ENCODE data around the gene HDHD3.

The HDHD3 gene

GRCh38 chr9:113361304-113362018 is 15.3 kb downstream of the HDHD3 start:
- no peak for DNase-seq

DNA sequence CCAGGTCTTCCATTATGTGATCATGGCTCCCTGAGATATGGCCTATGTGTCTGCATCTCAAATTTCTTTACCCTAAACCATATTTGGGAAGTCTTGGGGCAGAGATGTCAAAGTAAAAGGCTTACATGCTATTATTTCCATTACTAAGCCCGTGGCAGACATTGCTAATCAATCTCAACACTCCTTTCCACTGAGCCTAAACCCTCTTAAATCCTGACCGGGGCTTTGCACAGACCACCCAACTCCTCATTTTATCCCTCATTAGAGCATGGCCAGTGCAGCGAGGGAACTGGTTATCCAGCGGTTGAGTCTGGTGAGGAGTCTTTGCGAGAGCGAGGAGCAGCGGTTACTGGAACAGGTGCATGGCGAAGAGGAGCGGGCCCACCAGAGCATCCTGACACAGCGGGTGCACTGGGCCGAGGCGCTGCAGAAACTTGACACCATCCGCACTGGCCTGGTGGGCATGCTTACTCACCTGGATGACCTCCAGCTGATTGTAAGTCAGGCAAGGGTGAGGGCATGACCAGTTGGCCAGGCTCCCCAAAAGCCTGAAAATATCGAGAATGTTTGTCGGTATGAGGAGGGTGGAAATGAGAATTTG is 16.4 kb downstream of the HDHD3 start:
- DNase-seq, result no peak

GRCh38 chr9:113359385-113359784 is 17.4 kb downstream of the HDHD3 start:
- DNase-seq, result no peak

- no peak for DNase-seq
Measured at GRCh38 chr9:113356686-113357292, 20.0 kb downstream of the HDHD3 start.

DNA sequence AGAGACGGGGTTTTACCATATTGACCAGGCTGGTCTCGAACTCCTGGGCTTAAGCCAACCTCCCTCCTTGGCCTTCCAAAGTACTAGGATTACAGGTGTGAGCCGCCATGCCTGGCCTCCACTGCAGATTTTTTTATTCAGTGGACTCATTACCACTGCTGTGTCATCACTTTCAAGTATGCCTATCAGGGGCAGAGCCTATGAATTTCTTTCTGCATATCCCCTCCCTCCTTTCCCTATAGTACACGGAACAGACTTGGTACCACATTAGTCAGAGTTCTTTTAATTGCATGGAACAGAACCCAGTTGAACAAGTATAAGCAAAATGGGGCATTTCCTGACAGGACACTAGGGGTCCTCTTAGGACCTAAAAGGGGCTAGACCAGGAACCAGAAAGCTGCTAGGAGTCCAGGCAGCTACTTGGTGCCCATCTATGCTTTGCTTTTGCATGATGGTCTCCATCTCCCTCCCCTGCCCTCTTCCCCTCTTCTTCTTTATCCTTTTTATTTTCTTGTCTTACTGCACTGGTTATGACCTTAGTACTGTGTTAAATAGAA is 21.7 kb downstream of the HDHD3 start:
- DNase-seq, result no peak

GRCh38 chr9:113352411-113352810 is 24.4 kb downstream of the HDHD3 start:
- no peak for DNase-seq

DNA sequence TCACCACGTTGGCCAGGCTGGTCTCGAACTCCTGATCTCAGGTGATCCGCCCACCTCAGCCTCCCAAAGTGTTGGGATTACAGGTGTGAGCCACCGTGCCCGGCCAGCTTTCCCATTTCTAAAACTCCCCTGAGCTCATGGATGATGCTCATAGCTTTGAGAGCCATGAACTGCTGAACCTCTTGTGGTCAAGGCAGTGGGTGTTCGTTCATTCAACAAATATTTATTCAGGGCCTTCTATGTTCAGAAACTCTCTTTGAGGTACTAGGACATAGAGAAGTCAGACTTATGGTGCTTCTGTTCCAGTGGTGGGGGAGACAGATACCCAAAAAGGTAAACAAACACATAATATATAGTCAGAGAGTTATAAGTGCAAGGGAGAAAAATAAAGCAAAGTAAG is 24.8 kb downstream of the HDHD3 start:
- DNase-seq, result no peak

- peak; percentile 36 for DNase-seq
Measured at GRCh38 chr9:113350937-113351336, 25.8 kb downstream of the HDHD3 start.

- DNase-seq, result peak; percentile 9
Measured at GRCh38 chr9:113350107-113350661, 26.6 kb downstream of the HDHD3 start.

- DNase-seq, result peak; percentile 31
Measured at GRCh38 chr9:113349445-113350094, 27.2 kb downstream of the HDHD3 start, which contains the start of gene BSPRY. Gene BSPRY (plus strand): TSS chr9:113349541. CDS start chr9:113349580, 39 bp downstream.

- no peak for DNase-seq
Measured at GRCh38 chr9:113349066-113349444, 27.7 kb downstream of the HDHD3 start.

DNA sequence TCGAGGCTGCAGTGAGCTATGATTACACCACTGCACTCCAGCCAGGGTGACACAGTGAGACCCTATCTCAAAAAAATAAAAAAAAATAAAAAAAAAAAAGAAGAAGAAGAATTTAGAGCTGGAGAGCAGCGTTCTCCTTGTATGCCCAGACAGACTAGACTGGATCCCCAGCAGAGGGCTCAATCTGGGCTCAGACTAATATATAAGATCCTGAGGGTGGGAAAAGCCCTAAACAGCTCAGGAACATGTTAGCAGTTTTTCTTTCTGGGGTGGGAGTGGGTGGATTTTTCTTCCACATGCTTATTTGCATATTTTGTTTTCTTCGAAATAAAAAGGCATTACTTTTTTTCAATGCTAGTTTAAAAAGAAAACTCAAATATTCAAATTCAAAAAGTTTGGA is 28.3 kb downstream of the HDHD3 start:
- no peak for DNase-seq

- DNase-seq, result no peak
Measured at GRCh38 chr9:113345671-113346070, 31.1 kb downstream of the HDHD3 start.

DNA sequence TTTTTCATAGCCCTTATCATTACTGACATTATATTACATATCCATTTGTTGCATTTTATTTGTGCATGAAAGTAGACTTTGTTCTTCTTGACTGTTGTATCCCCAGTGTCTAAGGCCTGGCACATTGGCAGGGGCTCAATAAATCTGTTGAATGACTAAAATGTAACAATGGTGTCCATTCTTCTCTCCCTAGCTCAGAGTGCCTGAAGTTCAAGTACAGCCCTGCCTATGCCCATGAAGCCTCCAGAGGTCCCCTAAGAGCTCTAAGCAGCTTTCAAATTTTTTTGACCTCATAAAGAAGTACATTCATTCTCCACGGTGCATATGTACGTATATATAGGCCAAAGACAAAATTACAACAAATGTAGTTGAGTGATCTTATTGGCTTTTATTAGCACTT is 31.6 kb downstream of the HDHD3 start:
- DNase-seq, result no peak

DNA sequence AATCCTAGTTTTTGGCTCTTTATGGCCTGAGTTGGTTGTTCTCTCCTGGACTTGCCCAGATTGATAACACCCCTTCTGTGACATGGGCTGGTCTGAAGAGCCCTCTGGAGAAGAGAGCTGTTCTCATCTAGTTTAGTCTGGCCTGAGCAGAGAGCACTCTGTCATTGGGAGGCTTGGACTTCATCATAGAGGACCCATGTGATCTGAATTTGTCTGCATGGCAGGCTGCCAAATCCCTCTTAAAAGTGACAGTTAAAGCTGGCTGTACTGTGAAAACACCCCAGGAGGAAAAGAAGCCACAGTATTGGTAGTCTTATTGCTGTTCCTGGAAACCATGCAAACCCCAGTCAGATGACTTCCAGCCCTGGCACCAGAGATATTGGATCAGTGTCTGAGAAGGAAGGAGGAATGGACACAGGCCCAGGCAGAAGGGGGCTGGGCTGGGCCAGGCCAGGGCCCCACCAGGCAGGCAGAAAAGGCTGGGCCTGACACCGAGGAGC is 33.0 kb downstream of the HDHD3 start:
- no peak for DNase-seq

DNA sequence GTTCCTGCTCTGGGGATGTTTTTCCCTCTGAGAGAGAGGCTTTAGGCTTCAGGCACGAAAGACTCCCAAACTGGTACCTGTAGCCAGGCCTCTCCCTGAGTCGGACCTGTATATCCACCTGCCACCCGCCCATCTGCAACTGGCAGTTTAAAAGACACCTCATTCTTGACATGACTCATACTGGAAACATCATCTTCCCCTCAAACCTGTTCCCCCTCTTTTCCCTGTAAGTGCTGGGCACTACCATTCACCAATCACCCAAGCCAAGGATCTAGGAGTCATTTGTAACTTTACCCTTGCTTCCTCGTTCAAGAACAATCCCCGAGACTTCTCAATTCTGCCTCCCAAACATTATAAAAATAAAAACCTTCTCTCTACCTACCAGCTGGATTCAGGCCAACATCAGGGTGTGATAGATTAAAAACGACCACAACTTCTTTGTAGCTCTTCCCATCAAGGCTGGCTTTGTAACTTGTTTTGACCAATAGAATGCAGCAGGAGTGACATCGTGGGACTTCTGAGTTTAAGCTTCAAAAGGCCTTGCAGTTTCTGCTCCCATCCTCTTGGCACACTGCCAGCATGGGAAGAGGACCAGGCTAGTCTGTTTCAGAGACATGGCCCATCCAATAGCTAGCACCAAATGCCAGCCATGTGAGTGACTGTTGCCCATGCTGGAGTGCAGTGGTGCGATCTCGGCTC is 34.9 kb downstream of the HDHD3 start:
- peak; percentile 17 for DNase-seq

DNA sequence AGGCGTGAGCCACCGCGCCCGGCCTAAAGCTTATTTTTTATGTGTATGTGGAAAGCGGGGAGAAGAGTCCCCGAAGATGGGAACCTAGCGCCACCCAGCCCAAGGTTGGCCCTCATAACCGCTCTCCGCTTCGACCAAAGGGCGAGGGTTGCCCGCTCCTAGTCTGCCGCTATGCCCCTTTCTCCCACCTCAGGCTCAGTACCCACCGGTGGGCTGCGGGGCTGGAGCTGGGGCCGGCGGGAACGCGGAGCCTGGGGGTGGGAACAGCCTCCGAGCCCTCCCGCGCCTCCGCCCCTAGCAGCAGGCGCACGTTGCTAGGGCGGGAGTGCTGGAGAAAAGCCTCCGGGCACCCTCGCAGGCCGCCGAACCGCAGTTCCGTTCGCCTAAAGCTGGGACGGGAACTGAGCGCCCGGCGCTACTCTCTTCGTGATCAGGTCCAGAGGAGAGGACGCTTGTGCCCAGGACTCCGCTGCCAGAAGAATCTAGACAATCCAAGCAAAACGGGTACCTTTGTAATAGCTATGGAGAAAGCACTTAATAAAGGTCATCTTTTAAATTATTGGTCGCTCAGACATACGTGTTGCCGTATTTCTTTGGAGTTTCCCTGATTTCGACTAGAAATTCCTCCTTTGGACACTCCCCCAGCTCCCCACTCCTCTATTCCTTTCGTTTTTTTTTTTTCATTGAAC is 36.6 kb downstream of the HDHD3 start, which contains the start of gene WDR31:
Gene WDR31 (minus strand): TSS at position 265 of the 689 bp plus-strand sequence. CDS start 8,253 bp downstream, outside the sequence.
- peak; percentile 80 for DNase-seq

DNA sequence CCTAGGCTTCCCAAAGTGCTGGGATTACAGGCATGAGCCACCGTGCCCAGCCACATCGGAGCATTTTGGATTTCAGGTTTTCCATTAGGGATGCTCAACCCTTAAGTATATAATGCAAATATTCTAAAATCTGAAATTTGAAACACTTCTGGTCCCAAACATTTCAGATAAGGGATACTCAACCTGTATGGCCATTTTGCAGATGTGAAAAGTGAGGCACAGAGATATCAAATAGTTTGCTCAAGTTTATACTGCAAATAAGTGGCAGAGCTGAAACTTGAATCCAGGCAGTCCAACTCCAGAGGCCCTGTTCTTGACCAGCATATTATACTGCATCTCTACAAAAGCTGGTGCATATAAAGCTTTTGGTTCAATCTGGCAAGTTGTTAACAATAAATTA is 39.1 kb downstream of the HDHD3 start:
- no peak for DNase-seq

GRCh38 chr9:113331780-113332179 is 45.0 kb downstream of the HDHD3 start:
- DNase-seq, result no peak

GRCh38 chr9:113328045-113328782 is 48.6 kb downstream of the HDHD3 start:
- DNase-seq, result no peak

DNA sequence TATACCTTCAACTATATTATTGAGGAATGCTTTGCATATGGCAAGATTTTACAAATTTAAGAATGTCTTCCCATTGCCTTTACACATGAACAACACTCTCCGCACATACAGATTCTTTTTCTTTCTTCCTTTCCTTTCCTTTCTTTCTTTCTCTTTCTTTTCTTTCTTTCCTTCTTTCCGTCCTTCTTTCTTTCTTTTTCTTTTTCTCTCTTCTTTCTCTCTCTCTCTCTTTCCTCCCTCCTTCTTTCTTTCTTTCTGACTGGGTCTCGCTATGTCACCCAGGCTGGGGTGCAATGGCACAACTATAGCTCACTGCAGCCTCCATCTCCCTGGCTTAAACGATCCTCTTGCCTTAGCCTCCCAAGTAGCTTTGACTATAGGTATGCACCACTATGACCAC is 50.6 kb downstream of the HDHD3 start:
- DNase-seq, result no peak
